ENCODE data around the gene DNAJA3. TPM values are rescaled to one million over a fixed set of nuclear protein-coding genes. Genes with fewer than 3 reads are reported as not detected.
A peak's percentile ranks its signal among the peaks of the same experiment; 100 is the strongest.

DNAJA3 gene
- total RNA-seq, 2 donors from 2014 or later = 26.4 to 29.1 TPM

- WGBS, 2 donors = 84 to 85% methylated on average over 5 to 6 of the region's 6 CpGs
- no peak for TF ChIP-seq CTCF (IDR thresholded peaks at IDR 0.05)
- no peak for TF ChIP-seq POLR2A (IDR thresholded peaks at IDR 0.05)
- H3K4me3 ChIP-seq = no peak overlapping the region
- H3K27me3 ChIP-seq = no peaks in the 10 kb centered on the region
- H3K36me3 ChIP-seq (replicated peaks in 1 of 2; ENCODE audit: insufficient read depth in 1 of 2, low read depth in 2 of 2) = peaks cover 0 to 2% of the 10 kb centered on the region in 2 donors
- ATAC-seq = peak; percentile 34
- peaks cover 48% of the 10 kb centered on the region for H3K4me1 ChIP-seq
- H3K27ac ChIP-seq = no peak overlapping the region
- H3K9me3 ChIP-seq = no peaks in the 10 kb centered on the region
- intact Hi-C loops (cut with DNase I) = loop anchor here (10.0 kb wide), 1 partner anchor 60 kb away; no protein-coding TSS in a partner anchor
- no peak for DNase-seq
Observed at GRCh38 chr16:4494746-4495490, 69.2 kb downstream of the DNAJA3 start.

GRCh38 chr16:4495766-4496165 lies 70.1 kb downstream of the DNAJA3 start:
- Histone ChIP-seq H3K27me3 (no peaks in the 10 kb centered on the region), H3K36me3 (replicated peaks in 1 of 2; ENCODE audit: insufficient read depth in 1 of 2, low read depth in 2 of 2) (peaks cover 0 to 2% of the 10 kb centered on the region in 2 donors), H3K9me3 (no peaks in the 10 kb centered on the region), H3K27ac (no peak overlapping the region), H3K4me3 (no peak overlapping the region), H3K4me1 (peaks cover 56% of the 10 kb centered on the region)
- DNase-seq (no peak), ATAC-seq (no peak)
- intact Hi-C loops (cut with DNase I) = loop anchor here (10.0 kb wide), 1 partner anchor 61 kb away; no protein-coding TSS in a partner anchor
- TF ChIP-seq POLR2A (IDR thresholded peaks at IDR 0.05) = no peak
- no peak for TF ChIP-seq CTCF (IDR thresholded peaks at IDR 0.05)
- WGBS, 2 donors = 97 to 100% methylated on average over 2 of the region's 2 CpGs

GRCh38 chr16:4496305-4496704 lies 70.6 kb downstream of the DNAJA3 start:
- intact Hi-C loops (cut with DNase I) = loop anchor here (10.0 kb wide), 1 partner anchor 62 kb away; no protein-coding TSS in a partner anchor
- H3K9me3 ChIP-seq = no peaks in the 10 kb centered on the region
- ATAC-seq (no peak), DNase-seq (no peak)
- peak overlapping the region in 1 of 4 donors; percentile 6 for H3K27ac ChIP-seq
- H3K4me1 ChIP-seq = peaks cover 61% of the 10 kb centered on the region
- H3K36me3 ChIP-seq (replicated peaks in 1 of 2; ENCODE audit: insufficient read depth in 1 of 2, low read depth in 2 of 2) = peaks cover 0 to 2% of the 10 kb centered on the region in 2 donors
- H3K4me3 ChIP-seq = no peak overlapping the region
- no peaks in the 10 kb centered on the region for H3K27me3 ChIP-seq
- TF ChIP-seq CTCF (IDR thresholded peaks at IDR 0.05) (no peak), POLR2A (IDR thresholded peaks at IDR 0.05) (no peak)
- 90 to 93% methylated on average over 4 of the region's 4 CpGs for WGBS, 2 donors

- WGBS, 2 donors = 35 to 45% methylated on average over 8 of the region's 8 CpGs
- Histone ChIP-seq H3K4me1 (peaks cover 72% of the 10 kb centered on the region), H3K27me3 (no peaks in the 10 kb centered on the region), H3K27ac (peak overlapping the region in 3 of 4 donors; percentile 14 to 50 (median 27)), H3K36me3 (replicated peaks in 1 of 2; ENCODE audit: insufficient read depth in 1 of 2, low read depth in 2 of 2) (peaks cover 0 to 2% of the 10 kb centered on the region in 2 donors), H3K9me3 (no peaks in the 10 kb centered on the region), H3K4me3 (no peak overlapping the region)
- TF ChIP-seq CTCF (IDR thresholded peaks at IDR 0.05) = no peak
- TF ChIP-seq POLR2A (IDR thresholded peaks at IDR 0.05) = no peak
- no peak for DNase-seq
- no peak for ATAC-seq
- intact Hi-C loops (cut with DNase I) = loop anchor here (10.0 kb wide), 1 partner anchor 64 kb away; no protein-coding TSS in a partner anchor
Observed at GRCh38 chr16:4498546-4499195, 73.0 kb downstream of the DNAJA3 start.

All from body of pancreas (tissue), 4 donors.